HepG2 (cell line): ENCODE measurements around the gene GRIK1. TPM values are rescaled to one million over a fixed set of nuclear protein-coding genes. Genes with fewer than 3 reads are reported as not detected.

ENCODE experiments used
- ATAC-seq: fragments of 200-7000 bp; cut with Tn5 transposase; 3 replicates; pipeline ENCODE4 v1.9.1; 2020; ENCODE audit warnings: mild to moderate bottlenecking, moderate library complexity
- BruUV-seq: library from RNA; stranded (reverse); fragments of 400-500 nt; replicated peaks from 2 replicates; lab custom pipeline; 2021; lab: Mats Ljungman, UMichigan
- CTCF ChIA-PET: fragments of 300-600 bp; formaldehyde crosslinking; extraction: SDS; loops from one replicate; lab custom pipeline; 2021; ENCODE audit warnings: low total read pairs, inconsistent platforms, low intra/inter-chr PET ratio; lab: Yijun Ruan, JAX
- POLR2A ChIA-PET: fragments of 350-600 bp; sonication (Branson Sonifier 250); formaldehyde crosslinking; loops from one replicate; lab custom pipeline; 2020; ENCODE audit warnings: antibody characterized with exemption, inconsistent platforms; lab: Yijun Ruan, JAX
- DNase-seq: peaks from one replicate; pipeline ENCODE4 v3.0.0-alpha.2; 2015; ENCODE audit warnings: low spot score
- FAIRE-seq: peaks from 3 replicates; lab custom pipeline; 2011; peaks lifted over from hg19 to GRCh38; lab: Jason Lieb, UNC
- H2AFZ ChIP-seq: one replicate; pipeline ENCODE4 v1.6.1; 2011; ENCODE audit warnings: low read length, inconsistent platforms
- H3K27ac ChIP-seq: fragments of 300-600 bp; 3 replicates; pipeline ENCODE4 v1.8.0; 2011; ENCODE audit warnings: mixed run types, mild to moderate bottlenecking, mixed read lengths, low read length, inconsistent platforms; ENCODE audit not compliant: insufficient read depth; ENCODE audit errors: extremely low read length
- H3K27me3 ChIP-seq, 2 experiments: fragments of 200-600 bp in 1 of 2; 2 replicates in 1 of 2; 3 replicates in 1 of 2; pipeline versions ENCODE4 v1.6.0 to v1.8.0; 2011; ENCODE audit warnings: low read length in 2 of 2, mild to moderate bottlenecking in 2 of 2, moderate library complexity in 2 of 2, inconsistent platforms in 1 of 2; ENCODE audit not compliant: insufficient read depth in 2 of 2, control insufficient read depth in 1 of 2
- H3K36me3 ChIP-seq, 2 experiments: fragments of 200-600 bp in 1 of 2; replicated peaks in 1 of 2; 2 replicates in 1 of 2; 3 replicates in 1 of 2; pipeline versions ENCODE4 v1.5.1 to v1.8.0; 2011; ENCODE audit warnings: low read length in 2 of 2, inconsistent platforms in 1 of 2; ENCODE audit not compliant: insufficient read depth in 2 of 2, control insufficient read depth in 1 of 2
- H3K4me1 ChIP-seq: 2 replicates; pipeline ENCODE4 v1.5.1; 2012; ENCODE audit warnings: low read length, inconsistent platforms; ENCODE audit not compliant: insufficient read depth
- H3K4me2 ChIP-seq: 2 replicates; pipeline ENCODE4 v1.6.0; 2011; ENCODE audit warnings: low read depth, low read length, inconsistent platforms
- H3K4me3 ChIP-seq, 3 experiments: fragments of 200-600 bp in 1 of 3; sonication (generic), shearing (Covaris generic) in 1 of 3; replicated peaks in 1 of 3; 2 replicates each; pipeline ENCODE4 v1.5.1; 2011 to 2016; ENCODE audit warnings: low read length in 3 of 3, inconsistent platforms in 2 of 3, low read depth in 2 of 3, mild to moderate bottlenecking in 2 of 3, control low read depth in 1 of 3, mixed read lengths in 1 of 3; ENCODE audit not compliant: insufficient read depth in 1 of 3
- H3K79me2 ChIP-seq: one replicate; pipeline ENCODE4 v1.6.1; 2011; ENCODE audit warnings: low read length, inconsistent platforms; ENCODE audit not compliant: insufficient read depth
- H3K9ac ChIP-seq: 2 replicates; pipeline ENCODE4 v1.6.0; 2011; ENCODE audit warnings: mild to moderate bottlenecking, low read depth, low read length, inconsistent platforms; ENCODE audit not compliant: insufficient read depth
- H3K9me3 ChIP-seq: 2 replicates; pipeline ENCODE4 v1.5.1; 2012; ENCODE audit warnings: mild to moderate bottlenecking, low read length
- H4K20me1 ChIP-seq: 2 replicates; pipeline ENCODE4 v1.6.0; 2011; ENCODE audit warnings: inconsistent platforms, mild to moderate bottlenecking, low read length, moderate library complexity; ENCODE audit not compliant: insufficient read depth
- ARNTL ChIP-seq: sonication (generic); formaldehyde crosslinking; IDR thresholded peaks from 2 replicates; pipeline ENCODE4 v1.4.0; 2020; ENCODE audit warnings: mild to moderate bottlenecking, missing genetic modification reagents
- SETDB1 ChIP-seq: sonication (generic); formaldehyde crosslinking; IDR thresholded peaks from 2 replicates; pipeline ENCODE4 v1.5.1; 2020; ENCODE audit warnings: missing genetic modification reagents, mild to moderate bottlenecking, borderline replicate concordance
- SMYD3 ChIP-seq: sonication (generic); formaldehyde crosslinking; IDR thresholded peaks from 2 replicates; pipeline ENCODE4 v1.8.1; 2023; ENCODE audit warnings: mild to moderate bottlenecking, missing genetic modification reagents
- SP5 ChIP-seq: IDR thresholded peaks from 2 replicates; pipeline ENCODE4 v1.6.1; 2016; ENCODE audit warnings: low read depth, borderline replicate concordance
- SRSF9 ChIP-seq: fragments of 200-400 bp; formaldehyde crosslinking; IDR thresholded peaks from 2 replicates; pipeline ENCODE4 v1.6.1; 2018; ENCODE audit warnings: borderline replicate concordance, mild to moderate bottlenecking, low read depth, low read length; ENCODE audit not compliant: insufficient read depth, poor library complexity, severe bottlenecking
- ZFP62 ChIP-seq: sonication (generic); formaldehyde crosslinking; IDR thresholded peaks from 2 replicates; pipeline ENCODE4 v1.4.0; 2020; ENCODE audit warnings: missing genetic modification reagents
- ZNF234 ChIP-seq: sonication (generic); formaldehyde crosslinking; conservative IDR thresholded peaks from 2 replicates; pipeline ENCODE4 v1.5.1; 2020; ENCODE audit warnings: mild to moderate bottlenecking, missing genetic modification reagents
- ZNF878 ChIP-seq: sonication (generic); formaldehyde crosslinking; IDR thresholded peaks from 2 replicates; pipeline ENCODE4 v1.8.1; 2023; ENCODE audit warnings: mild to moderate bottlenecking, missing genetic modification reagents, moderate library complexity
- WGBS: methylation state at CpG from one replicate; pipeline ENCODE4 v1.1.6; 2017; ENCODE audit warnings: low lambda C conversion rate; 5-methylcytosine and 5-hydroxymethylcytosine counted together
- in situ Hi-C: cut with HindIII; loops from 2 replicates; pipeline ENCODE4 v1.10.0; 2017; ENCODE audit warnings: low pct_unique_long_range_greater_than_20kb; ENCODE audit not compliant: extremely low pct_ligation_motif_present
- intact Hi-C: fragments of 100-400 bp; cut with micrococcal nuclease; formaldehyde crosslinking; loops from one replicate; pipeline ENCODE4 v1.10.0; 2022; ENCODE audit not compliant: unreplicated experiment
- polyA plus RNA-seq, 8 experiments: library from polyadenylated mRNA; depleted of rRNA in 3 of 8; stranded (reverse) in 7 of 8; unstranded in 1 of 8; fragments of >200 nt; fragmentation: Illumina TruSeq in 4 of 8; extraction: Trizol in 4 of 8; gene quantifications; 2 replicates each; pipeline versions ENCODE4 v1.2.1 to v1.2.3, GENCODE V29; 2011 to 2016; ENCODE audit warnings: low read depth in 4 of 8, missing spikeins in 1 of 8, mixed read lengths in 1 of 8; ENCODE audit not compliant: insufficient read depth in 1 of 8
- total RNA-seq, 5 experiments: library from RNA; depleted of rRNA; stranded (reverse); fragments of >200 nt; fragmentation: Illumina TruSeq; extraction: Trizol; gene quantifications; 2 replicates each; pipeline ENCODE4 v1.2.3, GENCODE V29; 2016; ENCODE audit warnings: low read depth in 1 of 5
- TF ChIP-seq, protein P1 (sequence below): sonication (generic); formaldehyde crosslinking; IDR thresholded peaks from 2 replicates; pipeline ENCODE4 v1.4.0; 2020; ENCODE audit warnings: mild to moderate bottlenecking, missing genetic modification reagents, borderline replicate concordance
- TF ChIP-seq, protein P2 (sequence below): sonication (generic); formaldehyde crosslinking; conservative IDR thresholded peaks from 2 replicates; pipeline ENCODE4 v1.4.0; 2020; ENCODE audit warnings: missing genetic modification reagents
- TF ChIP-seq, protein P3 (sequence below): sonication (generic); formaldehyde crosslinking; IDR thresholded peaks from 2 replicates; pipeline ENCODE4 v1.9.0; 2021; ENCODE audit warnings: missing genetic modification reagents, borderline replicate concordance

Gene GRIK1
- total and polyA plus RNA-seq, 2 of the 13 experiments (the other 11 are each of a cell fraction or from before 2014, with no cell fraction given), result not detected

DNA sequence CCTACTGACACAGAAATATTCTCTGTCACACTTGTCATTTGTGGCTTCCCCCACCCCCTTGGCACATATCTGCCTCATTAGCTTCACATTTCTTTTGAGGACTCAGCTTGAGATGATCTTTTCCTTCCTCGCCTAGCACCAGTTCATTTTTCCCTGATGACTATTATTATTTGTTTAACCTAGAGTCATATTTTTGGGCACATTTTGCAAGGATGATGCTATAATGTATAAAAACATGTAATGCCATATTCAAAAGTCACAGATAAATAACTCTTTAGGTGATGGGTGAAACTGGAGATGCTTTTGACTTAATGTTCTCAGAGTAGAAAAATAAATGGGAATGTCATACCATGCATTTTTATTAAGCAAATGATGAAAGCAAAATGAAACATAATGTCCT, 438.3 kb downstream of the GRIK1 start:
- ChIA-PET POLR2A (no interaction called here), CTCF (no interaction called here)
- H3K9me3 ChIP-seq, result no peaks in the 10 kb centered on the region
- H3K4me1 ChIP-seq, result no peaks in the 10 kb centered on the region
- H3K4me3 ChIP-seq, result no peak overlapping the region
- H3K27ac ChIP-seq, result no peak overlapping the region
- TF ChIP-seq SRSF9, result no peak
- TF ChIP-seq SP5 (CRISPR knock-in tag), result no peak
- TF ChIP-seq, protein P1, sequence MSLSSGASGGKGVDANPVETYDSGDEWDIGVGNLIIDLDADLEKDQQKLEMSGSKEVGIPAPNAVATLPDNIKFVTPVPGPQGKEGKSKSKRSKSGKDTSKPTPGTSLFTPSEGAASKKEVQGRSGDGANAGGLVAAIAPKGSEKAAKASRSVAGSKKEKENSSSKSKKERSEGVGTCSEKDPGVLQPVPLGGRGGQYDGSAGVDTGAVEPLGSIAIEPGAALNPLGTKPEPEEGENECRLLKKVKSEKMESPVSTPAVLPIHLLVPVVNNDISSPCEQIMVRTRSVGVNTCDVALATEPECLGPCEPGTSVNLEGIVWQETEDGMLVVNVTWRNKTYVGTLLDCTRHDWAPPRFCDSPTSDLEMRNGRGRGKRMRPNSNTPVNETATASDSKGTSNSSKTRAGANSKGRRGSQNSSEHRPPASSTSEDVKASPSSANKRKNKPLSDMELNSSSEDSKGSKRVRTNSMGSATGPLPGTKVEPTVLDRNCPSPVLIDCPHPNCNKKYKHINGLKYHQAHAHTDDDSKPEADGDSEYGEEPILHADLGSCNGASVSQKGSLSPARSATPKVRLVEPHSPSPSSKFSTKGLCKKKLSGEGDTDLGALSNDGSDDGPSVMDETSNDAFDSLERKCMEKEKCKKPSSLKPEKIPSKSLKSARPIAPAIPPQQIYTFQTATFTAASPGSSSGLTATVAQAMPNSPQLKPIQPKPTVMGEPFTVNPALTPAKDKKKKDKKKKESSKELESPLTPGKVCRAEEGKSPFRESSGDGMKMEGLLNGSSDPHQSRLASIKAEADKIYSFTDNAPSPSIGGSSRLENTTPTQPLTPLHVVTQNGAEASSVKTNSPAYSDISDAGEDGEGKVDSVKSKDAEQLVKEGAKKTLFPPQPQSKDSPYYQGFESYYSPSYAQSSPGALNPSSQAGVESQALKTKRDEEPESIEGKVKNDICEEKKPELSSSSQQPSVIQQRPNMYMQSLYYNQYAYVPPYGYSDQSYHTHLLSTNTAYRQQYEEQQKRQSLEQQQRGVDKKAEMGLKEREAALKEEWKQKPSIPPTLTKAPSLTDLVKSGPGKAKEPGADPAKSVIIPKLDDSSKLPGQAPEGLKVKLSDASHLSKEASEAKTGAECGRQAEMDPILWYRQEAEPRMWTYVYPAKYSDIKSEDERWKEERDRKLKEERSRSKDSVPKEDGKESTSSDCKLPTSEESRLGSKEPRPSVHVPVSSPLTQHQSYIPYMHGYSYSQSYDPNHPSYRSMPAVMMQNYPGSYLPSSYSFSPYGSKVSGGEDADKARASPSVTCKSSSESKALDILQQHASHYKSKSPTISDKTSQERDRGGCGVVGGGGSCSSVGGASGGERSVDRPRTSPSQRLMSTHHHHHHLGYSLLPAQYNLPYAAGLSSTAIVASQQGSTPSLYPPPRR, result no peak
- TF ChIP-seq ZNF234, result no peak
- TF ChIP-seq SETDB1 (CRISPR knock-in tag), result no peak
- no peak for TF ChIP-seq ZFP62 (CRISPR knock-in tag)
- no peak for TF ChIP-seq ZNF878 (CRISPR knock-in tag)
- TF ChIP-seq SMYD3 (CRISPR knock-in tag), result no peak
- TF ChIP-seq, protein P2, sequence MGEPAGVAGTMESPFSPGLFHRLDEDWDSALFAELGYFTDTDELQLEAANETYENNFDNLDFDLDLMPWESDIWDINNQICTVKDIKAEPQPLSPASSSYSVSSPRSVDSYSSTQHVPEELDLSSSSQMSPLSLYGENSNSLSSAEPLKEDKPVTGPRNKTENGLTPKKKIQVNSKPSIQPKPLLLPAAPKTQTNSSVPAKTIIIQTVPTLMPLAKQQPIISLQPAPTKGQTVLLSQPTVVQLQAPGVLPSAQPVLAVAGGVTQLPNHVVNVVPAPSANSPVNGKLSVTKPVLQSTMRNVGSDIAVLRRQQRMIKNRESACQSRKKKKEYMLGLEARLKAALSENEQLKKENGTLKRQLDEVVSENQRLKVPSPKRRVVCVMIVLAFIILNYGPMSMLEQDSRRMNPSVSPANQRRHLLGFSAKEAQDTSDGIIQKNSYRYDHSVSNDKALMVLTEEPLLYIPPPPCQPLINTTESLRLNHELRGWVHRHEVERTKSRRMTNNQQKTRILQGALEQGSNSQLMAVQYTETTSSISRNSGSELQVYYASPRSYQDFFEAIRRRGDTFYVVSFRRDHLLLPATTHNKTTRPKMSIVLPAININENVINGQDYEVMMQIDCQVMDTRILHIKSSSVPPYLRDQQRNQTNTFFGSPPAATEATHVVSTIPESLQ (CRISPR knock-in tag), result no peak
- TF ChIP-seq, protein P3, sequence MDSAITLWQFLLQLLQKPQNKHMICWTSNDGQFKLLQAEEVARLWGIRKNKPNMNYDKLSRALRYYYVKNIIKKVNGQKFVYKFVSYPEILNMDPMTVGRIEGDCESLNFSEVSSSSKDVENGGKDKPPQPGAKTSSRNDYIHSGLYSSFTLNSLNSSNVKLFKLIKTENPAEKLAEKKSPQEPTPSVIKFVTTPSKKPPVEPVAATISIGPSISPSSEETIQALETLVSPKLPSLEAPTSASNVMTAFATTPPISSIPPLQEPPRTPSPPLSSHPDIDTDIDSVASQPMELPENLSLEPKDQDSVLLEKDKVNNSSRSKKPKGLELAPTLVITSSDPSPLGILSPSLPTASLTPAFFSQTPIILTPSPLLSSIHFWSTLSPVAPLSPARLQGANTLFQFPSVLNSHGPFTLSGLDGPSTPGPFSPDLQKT (CRISPR knock-in tag), result no peak
- no peak for TF ChIP-seq ARNTL (CRISPR knock-in tag)
- ATAC-seq (no peak), DNase-seq (no peak), FAIRE-seq (no peak)
- no peaks in the 10 kb centered on the region for H3K36me3 ChIP-seq
- no TSS peak for BruUV-seq
- in situ Hi-C loops, result no loop called here
- H2AFZ ChIP-seq, result no peak overlapping the region
- no peak overlapping the region for H3K4me2 ChIP-seq
- 97% methylated on average over 1 of the region's 1 CpG for WGBS
- no peaks in the 10 kb centered on the region for H4K20me1 ChIP-seq
- intact Hi-C loops, result no loop called here
- no peaks in the 10 kb centered on the region for H3K79me2 ChIP-seq
- H3K27me3 ChIP-seq, result no peaks in the 10 kb centered on the region
- no peak overlapping the region for H3K9ac ChIP-seq
